NCI-H1694 treated with DMSO at 0.1 percent for 48 hours (cell line): ENCODE results near the gene ZBTB44.
"Not testable (repeated sequence)": the region's sequence is repeated elsewhere in the genome, so short reads cannot be mapped to it uniquely, and the experiment has no call there.

Experiments
- DNase-seq: peaks from one replicate; lab custom pipeline; 2025; lab: John Stamatoyannopoulos, UW

The ZBTB44 gene

DNA sequence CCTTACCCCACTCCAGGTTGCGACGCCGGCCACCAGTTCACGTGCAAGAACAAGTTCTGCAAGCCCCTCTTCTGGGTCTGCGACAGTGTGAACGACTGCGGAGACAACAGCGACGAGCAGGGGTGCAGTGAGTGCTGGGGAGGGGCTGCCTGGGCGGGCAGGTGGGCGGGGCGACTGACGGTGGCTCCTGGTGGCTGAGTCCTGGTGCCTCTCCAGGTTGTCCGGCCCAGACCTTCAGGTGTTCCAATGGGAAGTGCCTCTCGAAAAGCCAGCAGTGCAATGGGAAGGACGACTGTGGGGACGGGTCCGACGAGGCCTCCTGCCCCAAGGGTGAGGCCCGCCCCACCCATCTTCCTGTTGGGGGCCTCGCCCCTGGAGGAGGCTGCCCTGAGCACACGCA is 116.4 kb downstream of the ZBTB44 start:
- no peak for DNase-seq

DNA sequence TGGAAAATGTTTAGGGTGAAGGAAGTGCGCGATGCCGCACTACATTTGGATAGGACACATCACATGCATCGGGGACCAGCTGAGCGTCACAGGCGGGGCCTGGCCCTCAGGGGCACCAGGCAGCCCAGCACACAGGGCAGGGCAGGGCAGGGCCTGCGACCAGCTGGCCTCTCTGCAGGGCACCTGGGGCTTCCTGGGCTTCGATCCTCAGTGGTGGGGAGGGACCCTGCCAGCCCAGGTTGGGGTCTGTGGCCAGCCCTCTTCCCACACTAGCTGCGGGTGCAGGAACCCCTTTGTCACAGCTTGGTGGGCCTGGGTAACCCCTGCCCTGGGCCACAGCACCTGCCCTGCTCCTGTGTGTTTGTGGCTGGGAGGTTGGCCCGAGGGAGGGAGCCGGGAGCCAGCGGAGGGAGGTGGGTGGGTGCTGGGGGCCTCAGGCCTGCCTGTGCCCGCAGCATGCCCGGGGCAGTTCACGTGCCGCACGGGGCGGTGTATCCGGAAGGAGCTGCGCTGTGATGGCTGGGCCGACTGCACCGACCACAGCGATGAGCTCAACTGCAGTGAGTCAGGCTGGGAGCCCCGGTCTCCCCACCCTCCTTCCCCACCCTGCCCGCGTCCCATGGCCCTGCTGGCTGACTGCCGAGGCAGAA is 117.2 kb downstream of the ZBTB44 start:
- DNase-seq, result no peak

DNA sequence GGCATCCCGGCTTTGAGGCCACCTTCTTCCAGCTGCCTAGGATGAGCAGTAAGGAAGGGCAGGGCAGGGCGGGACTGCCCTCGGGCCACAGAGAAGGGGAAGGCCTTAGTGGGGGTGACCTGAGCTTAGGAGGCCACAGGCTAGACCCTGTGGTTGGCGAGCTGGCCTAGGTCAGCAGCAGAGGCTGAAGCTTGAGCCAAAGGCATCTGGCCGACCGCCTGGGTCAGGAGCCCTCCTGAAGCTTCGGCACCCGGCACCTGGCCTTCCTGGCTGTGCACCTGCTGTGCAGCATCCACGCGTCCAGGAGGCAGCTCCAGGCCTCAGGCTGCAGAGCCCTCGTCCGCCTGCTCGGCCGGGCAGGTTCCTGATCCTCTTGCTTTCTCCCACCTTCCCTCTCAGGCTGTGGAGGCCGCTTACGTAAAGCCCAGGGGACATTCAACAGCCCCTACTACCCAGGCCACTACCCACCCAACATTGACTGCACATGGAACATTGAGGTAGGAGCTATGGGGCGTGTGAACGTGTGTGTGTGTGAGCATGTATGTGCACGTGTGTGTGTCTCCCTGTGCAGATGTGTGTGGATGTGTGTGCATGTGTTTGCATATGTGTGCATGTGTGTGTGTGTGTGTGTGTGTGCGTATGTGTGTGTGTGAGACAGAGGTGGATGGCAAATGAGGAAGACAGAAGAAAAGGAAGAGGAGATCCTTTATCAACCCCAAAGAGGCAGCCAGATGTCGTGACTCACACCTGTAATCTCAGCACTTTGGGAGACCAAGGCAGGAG is 120.3 kb downstream of the ZBTB44 start:
- DNase-seq, result no peak

DNA sequence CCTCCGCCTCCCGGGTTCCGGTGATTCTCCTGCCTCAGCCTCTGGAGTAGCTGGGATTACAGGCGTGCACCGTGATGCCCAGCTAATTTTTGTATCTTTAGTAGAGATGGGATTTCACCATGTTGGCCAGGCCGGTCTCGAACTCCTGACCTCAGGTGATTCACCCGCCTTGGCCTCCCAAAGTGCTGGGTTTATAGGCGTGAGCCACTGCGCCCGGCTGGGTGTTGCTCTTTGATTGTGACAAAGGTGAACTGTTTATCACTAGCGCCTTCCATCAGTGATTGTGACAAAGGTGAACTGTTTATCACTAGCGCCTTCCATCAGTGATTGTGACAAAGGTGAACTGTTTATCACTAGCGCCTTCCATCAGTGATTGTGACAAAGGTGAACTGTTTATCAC is 121.2 kb downstream of the ZBTB44 start:
- not testable (repeated sequence) for DNase-seq

DNA sequence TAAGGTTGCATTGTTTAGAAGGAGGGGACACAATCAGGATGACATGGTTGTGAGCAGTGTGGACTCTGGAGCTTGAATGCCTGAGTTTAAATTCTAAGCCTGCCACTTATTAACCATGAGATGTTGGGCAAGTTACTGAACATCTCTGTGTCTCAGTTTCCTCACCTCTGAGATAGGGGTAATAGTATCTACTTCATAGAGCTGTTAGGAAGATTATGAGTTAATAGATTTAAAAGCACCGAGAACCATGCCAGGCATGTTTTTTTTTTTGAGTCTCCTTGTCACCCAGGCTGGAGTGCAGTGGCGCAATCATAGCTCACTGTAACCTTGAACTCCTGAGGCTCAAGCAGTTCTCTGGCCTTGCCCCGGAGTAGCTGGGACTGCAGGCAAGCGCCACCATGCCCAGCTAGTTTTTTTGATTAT is 121.9 kb downstream of the ZBTB44 start:
- no peak for DNase-seq

DNA sequence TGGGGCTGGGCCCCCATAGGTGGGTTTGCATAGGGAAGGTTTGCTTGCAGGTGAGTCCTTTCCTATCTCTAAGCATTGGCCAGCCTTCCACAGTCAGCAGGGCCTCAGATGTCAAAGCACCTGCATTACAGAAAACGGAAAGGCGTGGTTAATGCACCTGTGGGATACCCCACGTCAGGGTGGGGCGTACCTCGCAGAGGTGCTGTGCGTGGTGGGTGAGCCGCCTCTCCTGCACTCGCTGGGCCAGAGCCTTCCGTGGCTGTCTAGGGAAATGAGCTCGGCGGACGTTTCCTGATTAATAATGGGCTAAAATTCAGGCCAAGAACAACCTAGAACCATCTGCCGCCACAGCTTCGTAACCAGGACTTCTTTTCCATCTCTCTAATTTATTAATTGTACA is 122.8 kb downstream of the ZBTB44 start:
- no peak for DNase-seq

DNA sequence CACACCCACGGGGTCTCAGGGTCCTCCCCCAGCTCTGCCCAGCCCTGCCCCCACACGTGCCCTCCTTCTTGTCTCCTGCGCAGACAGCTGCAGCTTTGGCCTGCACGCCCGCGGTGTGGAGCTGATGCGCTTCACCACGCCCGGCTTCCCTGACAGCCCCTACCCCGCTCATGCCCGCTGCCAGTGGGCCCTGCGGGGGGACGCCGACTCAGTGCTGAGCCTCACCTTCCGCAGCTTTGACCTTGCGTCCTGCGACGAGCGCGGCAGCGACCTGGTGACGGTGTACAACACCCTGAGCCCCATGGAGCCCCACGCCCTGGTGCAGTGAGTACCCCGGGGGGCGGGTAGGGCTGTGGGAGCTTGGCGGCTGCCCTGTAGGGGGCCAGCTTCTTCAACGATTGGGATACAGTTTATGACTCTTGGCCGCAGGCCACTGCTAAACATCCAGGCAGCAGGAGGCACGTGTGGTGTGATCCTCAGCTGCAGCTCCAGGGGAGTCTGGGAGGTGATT is 124.3 kb downstream of the ZBTB44 start:
- DNase-seq, result no peak

DNA sequence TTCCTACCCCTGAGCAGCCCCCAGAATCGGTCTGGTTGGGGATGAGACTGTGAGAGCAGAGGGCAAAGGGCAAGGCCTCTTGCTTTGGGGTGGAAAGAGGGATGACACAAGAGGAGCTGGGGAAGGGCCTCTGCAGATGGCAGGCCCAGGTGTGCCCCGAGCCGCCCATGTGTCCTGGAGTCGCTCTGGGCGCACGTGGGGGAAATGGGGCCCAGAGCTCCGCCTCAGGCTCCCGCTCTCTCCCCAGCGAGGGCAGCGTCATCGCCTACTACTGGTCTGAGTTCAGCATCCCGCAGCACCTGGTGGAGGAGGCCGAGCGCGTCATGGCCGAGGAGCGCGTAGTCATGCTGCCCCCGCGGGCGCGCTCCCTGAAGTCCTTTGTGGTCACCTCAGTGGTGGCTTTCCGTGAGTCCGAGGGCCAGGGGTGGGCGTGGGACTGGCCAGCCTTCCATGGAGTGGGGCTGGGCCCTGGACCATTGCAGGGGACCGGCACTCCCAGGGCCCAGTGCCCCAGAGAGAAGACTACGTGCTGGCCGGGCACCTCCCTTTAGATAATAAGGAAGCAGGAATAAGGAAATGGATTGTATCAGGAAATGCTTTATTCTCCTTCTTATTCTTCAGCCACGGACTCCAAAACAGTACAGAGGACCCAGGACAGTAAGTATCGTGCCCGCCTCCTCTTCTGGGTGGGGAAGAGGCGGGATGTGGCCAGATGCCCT is 125.1 kb downstream of the ZBTB44 start:
- no peak for DNase-seq

DNA sequence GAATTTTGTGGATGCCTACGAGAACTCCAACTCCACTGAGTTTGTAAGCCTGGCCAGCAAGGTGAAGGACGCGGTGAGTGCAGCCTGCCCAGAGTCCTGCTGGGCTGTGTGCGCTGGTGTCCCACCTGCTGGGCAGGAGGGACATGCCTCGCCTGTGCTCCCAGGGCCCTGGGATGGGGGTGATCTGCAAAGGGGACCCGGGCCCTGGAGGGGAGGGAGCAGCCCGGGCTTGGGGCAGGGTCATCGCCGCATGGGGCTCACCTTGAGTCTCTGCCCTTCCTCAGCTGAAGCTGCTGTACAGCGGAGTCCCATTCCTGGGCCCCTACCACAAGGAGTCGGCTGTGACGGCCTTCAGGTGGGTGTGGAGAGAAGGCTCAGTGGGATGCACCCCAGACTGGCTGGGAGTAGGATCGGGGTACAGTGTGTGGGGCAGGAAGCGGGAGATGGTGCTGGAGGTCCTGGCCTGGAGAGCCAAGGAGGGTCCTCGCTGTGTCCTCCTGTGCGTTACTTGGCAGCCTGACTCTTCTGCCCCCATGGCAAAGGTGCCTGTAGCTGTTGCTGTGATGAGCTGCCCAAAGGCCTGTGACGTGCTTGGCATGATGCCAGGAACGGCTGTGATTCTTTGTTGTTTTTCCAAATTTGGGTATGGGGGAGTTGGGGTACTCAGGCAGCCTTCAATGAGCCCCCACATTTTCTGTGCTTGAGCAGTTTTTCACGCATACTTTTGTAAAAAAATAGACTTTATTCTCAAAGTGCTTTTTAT is 126.0 kb downstream of the ZBTB44 start:
- DNase-seq, result no peak

DNA sequence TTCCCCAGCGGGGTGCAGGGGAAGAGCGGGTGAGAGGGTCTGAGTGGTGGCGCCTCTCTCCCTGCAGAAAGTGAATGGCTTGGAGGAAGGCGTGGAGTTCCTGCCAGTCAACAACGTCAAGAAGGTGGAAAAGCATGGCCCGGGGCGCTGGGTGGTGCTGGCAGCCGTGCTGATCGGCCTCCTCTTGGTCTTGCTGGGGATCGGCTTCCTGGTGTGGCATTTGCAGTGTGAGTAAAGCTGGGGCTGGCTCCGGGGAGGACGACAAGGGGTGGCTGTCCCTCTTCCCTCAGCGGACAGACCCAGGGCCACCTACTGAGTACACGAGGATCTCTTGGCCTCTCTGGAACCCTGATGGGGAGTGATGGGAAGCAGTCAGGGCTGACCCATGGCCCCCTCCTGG is 126.7 kb downstream of the ZBTB44 start:
- no peak for DNase-seq

DNA sequence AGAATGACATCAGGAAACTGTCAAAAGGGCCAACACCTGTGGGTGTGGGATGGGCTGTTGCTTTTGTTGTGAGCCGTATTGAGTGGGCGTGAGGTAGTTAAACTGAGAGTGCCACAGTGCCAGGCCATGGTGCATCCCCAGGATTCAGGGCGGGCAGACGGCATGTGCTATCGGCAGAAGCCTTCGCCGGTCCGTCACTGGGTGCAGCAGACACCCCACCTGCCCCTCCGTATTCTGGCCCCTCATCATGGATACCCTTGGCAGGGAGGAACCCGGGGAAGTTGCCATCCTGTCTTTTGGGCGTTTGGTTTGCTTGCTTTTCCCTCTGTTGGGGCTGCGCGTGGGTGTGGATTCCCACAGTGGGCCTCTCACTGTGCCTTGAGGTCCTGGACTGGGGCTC is 127.6 kb downstream of the ZBTB44 start:
- no peak for DNase-seq

DNA sequence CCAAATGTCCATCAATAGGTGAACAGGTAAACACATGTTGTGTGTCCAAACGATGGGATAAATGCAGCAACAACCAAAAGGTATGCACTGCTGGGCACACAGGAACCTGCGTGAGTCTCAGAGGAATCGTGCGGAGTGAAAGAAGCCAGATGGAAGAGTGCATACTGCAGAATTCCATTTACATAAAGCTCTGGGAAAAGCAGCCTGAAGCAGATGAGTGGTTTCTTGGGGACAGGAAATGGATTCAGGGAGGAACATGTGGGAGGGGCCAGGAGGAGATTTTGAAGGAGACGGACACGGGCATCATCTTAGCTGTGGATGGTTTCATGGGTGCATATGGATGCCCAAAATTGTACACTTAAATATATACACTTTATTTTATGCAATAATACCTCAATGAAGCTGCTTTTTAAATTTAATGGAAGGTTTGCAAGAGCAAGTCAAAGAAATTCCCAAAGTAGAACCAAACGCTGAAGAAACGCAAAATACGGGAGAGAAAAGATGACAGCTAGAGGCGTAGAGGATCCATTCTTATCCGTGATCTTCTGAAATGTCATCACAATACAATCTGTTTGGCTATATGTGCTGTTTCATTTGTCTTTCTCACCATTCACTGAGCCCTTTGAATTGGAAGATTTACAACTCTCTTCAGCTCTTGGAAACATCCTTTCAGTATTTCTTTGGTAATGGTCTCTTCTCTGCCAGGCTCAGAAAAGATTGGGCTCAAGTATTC is 130.7 kb downstream of the ZBTB44 start:
- DNase-seq, result no peak

DNA sequence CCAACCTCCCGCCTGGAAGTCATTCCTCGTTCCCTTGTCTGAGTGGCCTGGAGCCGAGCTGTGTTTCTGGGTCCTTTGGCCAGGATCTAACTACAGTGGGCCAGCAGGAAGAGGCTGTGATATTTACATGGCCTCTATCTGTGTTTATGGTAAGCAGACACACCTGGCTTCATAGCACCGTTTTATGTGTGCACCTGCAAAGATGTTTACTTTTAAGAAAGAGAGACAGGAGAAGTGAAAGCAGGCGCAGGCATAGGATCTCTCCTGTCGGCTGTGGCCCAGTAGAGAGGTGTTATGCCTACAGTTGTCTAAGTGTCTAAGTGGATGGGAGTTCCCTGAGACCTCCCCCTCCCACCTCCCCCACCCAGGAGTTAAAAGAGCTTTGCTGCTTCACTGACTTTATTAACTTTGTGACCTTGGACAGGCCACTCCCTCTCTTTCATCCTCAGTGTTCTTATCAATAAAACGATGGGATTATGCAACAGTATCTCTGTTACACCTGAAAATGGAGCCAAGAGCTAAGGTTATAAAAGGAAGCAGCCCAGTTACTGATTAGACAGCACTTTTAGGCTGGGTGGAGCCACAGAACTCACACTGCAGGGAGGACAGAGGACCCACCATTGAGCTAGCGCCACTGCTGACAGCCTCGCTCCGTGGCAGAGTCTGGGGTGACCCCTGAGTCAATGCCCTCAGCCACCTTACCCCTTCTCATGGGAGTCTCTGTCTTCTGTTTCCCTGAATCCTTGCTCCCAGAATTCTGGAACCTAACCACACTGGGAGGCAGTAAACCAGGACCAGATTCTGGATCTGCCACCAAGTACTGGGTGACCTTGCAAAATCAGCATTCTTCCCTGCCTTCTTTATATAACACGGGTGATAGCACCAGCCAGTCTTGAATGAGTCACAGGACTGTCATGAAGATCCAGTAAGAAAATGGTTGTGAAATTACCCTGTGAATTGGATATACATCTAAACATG is 133.1 kb downstream of the ZBTB44 start:
- no peak for DNase-seq

DNA sequence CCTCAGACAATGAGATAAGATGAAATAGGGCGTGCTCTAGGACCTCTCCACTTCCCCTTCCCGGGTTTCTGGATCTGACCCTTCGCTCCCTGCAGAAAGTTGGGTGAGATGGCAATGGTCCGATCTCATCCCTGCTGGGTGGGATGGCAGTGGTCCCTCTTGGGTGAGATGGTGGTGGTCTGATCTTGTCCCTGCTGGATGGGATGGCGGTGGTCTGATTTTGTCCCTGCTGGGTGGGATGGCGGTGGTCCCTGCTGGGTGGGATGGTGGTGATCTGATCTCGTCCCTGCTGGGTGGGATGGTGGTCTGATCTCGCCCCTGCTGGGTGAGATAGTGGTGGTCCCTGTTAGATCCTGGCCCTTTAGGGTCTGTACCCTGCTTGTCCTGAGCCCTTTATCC is 133.8 kb downstream of the ZBTB44 start:
- no peak for DNase-seq

DNA sequence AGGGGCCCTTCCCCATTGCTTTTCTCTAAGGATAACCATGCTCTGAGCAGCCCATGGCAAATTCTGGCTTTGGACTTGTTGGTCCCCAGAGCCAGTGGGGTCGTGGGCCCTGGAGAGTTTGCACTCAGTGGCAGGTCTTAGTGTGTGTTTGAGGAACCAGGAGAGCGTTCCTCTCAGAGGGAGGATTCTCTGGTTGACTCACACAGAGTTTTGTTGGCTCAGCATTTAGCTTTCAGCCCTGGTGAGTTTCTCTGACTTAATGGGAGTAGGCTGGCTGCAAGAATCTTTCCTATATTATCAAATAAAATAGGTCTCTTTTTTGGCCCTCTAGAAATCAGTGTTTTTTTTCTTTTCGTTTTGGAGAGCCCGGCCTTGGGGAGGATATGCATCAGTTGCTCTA is 134.2 kb downstream of the ZBTB44 start:
- DNase-seq, result no peak

DNA sequence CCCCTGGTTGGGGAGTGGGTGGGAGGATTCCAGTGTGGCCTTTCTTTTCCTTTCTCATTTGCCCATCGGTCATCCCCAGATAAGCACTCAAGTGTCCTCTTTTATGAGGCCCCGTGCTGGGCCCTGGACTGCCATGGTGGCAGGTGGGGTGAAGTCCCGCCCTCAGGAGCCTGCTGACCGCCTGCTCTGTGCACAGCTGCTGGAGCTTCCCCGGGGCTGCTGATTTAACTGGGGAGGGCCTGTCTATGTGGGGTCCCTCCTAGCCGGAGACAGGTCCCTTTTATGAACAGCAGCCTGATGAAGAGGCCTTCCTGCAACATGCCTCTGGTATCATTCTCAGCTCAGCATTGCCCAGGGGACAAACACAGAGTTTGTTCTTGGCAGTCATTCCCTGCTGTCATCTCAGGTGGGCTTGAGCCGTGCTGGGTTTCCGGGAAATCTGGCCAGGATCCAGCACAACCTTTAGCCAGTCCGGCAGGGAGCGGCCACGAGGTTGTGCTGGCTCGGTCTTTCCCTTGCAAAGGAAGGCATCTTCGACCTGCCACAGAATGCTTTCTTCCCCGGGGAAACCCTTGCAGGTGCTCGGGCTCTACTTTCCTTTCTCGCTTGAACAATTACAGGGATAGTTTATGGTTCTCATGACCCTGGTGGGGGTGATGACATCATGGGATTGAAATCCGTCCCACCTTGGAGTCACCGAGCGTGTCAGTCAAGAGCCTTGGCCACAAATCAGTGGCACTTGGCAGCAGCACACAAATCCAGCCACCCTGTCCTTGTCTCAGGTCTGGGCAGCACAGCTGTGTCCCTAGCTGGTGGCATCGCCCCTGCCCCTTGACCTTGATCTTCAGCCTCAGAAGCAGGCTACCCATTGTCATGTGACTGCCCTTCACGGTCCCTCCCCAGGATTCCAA is 135.1 kb downstream of the ZBTB44 start:
- no peak for DNase-seq

DNA sequence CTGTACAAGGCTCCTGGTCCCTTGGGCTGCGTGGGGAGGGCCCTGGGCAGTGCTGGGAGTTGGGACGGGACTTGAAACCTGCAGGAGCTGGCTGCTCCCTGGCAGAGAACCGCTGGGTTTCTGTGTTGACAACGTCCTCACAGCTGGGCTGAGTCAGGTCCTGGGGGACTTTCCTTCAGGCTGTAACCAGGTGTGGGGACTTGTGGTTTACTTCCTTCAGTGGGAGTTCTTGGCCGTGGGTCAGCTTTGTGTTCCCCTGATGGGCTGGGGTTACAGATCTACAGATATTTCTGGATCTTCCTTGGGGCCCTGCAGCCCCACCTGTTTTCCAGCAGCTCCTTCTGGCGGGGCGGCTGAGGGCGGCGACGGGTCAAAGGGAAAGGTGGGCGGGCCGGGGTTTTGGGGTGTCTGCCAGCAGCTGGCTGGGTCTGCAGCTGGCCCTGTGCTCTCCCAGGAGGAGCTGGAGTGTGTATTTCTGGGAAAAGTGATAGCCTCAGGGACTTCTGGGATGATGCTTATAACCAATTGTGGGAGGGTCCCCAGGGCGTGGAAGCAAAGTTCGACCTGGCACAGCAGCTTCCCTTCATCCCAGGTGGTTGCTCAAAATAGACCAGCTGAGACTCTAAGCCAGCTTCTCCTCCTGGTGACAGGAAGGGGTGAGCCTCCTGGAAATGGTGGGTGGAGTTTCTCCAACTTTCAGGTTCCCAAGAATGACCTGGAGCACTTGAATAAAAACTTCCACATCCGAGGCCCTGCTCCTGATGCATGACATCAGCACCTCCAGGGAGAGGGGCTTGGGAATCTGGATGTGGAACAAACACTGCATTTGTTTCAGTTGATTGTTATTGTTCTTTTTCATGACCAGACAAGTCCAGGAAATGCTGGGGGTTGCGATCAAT is 136.0 kb downstream of the ZBTB44 start:
- no peak for DNase-seq

DNA sequence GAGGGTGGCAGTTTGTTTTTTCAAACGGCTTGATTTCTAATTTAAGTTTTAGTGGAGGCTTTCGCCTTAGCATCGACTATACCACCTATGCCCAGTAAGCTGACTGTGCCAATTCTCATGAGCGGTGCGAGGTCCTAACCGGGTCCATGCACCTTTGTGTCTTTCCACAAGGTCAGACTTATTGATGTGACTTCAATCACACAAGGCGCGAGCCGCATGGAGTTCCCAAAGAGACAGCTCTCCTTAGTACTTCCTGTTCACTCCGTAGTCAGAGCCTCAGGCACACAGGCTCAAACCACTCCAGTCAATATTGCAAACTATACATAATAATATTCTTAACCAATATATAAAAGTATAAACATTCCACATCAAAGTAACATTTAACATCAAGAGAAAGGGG is 136.9 kb downstream of the ZBTB44 start:
- no peak for DNase-seq
